ENCODE results near the gene FHDC1. TPM values are rescaled to one million over a fixed set of nuclear protein-coding genes. Genes with fewer than 3 reads are reported as not detected.

FHDC1 gene
- total and polyA plus RNA-seq, 10 of the 15 experiments (the other 5 are each of a cell fraction or from before 2014, with no cell fraction given), result 0.04 to 0.12 (median 0.06) TPM; not detected in 3

DNA sequence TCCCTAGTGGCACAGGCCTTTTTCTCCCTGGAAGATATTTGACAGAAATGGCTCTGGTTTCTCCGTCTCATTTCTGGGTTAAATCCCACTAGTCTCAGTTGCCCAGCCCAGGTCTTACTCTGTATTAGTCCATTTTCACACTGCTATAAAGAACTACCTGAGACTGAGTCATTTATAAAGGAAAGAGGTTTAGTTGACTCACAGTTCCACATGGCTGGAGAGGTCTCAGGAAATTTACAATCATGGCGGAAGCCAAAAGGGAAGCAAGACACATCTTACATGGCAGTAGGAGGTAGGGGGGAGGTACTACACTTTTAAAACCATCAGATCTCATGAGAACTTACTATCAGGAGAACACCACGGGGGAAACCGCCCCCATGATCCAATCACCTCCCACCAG is 81.9 kb downstream of the FHDC1 start:
- Histone ChIP-seq H3K4me3 (no peak overlapping the region), H3K9me3 (replicated peaks; ENCODE audit: control insufficient read depth, insufficient read depth, low read length) (no peaks in the 10 kb centered on the region; the same call in 1 of the 3 replicates), H3K4me1 (ENCODE audit: control insufficient read depth, insufficient read depth, low read length) (no peaks in the 10 kb centered on the region), H3K79me2 (ENCODE audit: control insufficient read depth, insufficient read depth, low read length) (no peaks in the 10 kb centered on the region), H4K20me1 (ENCODE audit: control insufficient read depth, insufficient read depth) (no peaks in the 10 kb centered on the region), H2AFZ (ENCODE audit: control insufficient read depth, low read depth, low read length) (no peak overlapping the region), H3K27ac (ENCODE audit: control insufficient read depth, insufficient read depth) (no peak overlapping the region), H3K27me3 (replicated peaks in 1 of 2; ENCODE audit: control insufficient read depth in 2 of 2, insufficient read depth in 2 of 2, low read length in 1 of 2) (no peaks in the 10 kb centered on the region; a peak in 1 of 4 replicates), H3K9ac (ENCODE audit: control insufficient read depth, insufficient read depth, low read length) (no peak overlapping the region), H3K4me2 (ENCODE audit: control insufficient read depth, insufficient read depth) (no peak overlapping the region), H3K36me3 (ENCODE audit: control insufficient read depth in 2 of 2, insufficient read depth in 2 of 2, low read length in 1 of 2) (no peaks in the 10 kb centered on the region)
- ChIA-PET CTCF (no interaction called here), POLR2A (no interaction called here), RAD21 (ENCODE audit: unreplicated experiment) (no interaction called here), SMC1A (ENCODE audit: uncharacterized antibody, unreplicated experiment) (no interaction called here)
- BruUV-seq (replicated peaks), result no TSS peak
- no peak for DNase-seq (ENCODE audit: low read depth, low spot score)
- in situ Hi-C loops (cut with MboI) (no loop called here), intact Hi-C loops (cut with micrococcal nuclease; ENCODE audit: unreplicated experiment) (no loop called here)
- no peak for FAIRE-seq
- ATAC-seq, result no peak
- TF ChIP-seq LARP7 (IDR thresholded peaks at IDR 0.05), result no peak
- 34% methylated on average over 4 of the region's 4 CpGs for WGBS (ENCODE audit: insufficient coverage, insufficient replicate concordance, low lambda C conversion rate, missing lambda C conversion rate)

- BruUV-seq (replicated peaks), result no TSS peak
- DNase-seq (ENCODE audit: low read depth, low spot score) (no peak), ATAC-seq (no peak), FAIRE-seq (no peak)
- no peaks in the 10 kb centered on the region; the same call in 1 of the 3 replicates for H3K9me3 ChIP-seq (replicated peaks; ENCODE audit: control insufficient read depth, insufficient read depth, low read length)
- in situ Hi-C loops (cut with MboI), result no loop called here
- TF ChIP-seq SMAD1 (IDR thresholded peaks at IDR 0.05; ENCODE audit: low read depth, partially characterized antibody) (no peak), STAT1 (conservative IDR thresholded peaks at IDR 0.05) (no peak), EGR1 (IDR thresholded peaks at IDR 0.05; ENCODE audit: borderline replicate concordance in 1 of 2, low read depth in 2 of 2, low read length in 2 of 2) (no peak), SMC3 (IDR thresholded peaks at IDR 0.05; ENCODE audit: borderline replicate concordance, low read length) (no peak), CBFB (IDR thresholded peaks at IDR 0.05; ENCODE audit: low read depth) (no peak), ZNF24 (IDR thresholded peaks at IDR 0.05) (no peak), KLF5 (IDR thresholded peaks at IDR 0.05; ENCODE audit: partially characterized antibody) (no peak), IRF5 (IDR thresholded peaks at IDR 0.05; ENCODE audit: borderline replicate concordance) (no peak), MEF2A (IDR thresholded peaks at IDR 0.05; ENCODE audit: insufficient read depth, low read depth, low read length) (no peak)
- TF ChIP-seq, protein P1, sequence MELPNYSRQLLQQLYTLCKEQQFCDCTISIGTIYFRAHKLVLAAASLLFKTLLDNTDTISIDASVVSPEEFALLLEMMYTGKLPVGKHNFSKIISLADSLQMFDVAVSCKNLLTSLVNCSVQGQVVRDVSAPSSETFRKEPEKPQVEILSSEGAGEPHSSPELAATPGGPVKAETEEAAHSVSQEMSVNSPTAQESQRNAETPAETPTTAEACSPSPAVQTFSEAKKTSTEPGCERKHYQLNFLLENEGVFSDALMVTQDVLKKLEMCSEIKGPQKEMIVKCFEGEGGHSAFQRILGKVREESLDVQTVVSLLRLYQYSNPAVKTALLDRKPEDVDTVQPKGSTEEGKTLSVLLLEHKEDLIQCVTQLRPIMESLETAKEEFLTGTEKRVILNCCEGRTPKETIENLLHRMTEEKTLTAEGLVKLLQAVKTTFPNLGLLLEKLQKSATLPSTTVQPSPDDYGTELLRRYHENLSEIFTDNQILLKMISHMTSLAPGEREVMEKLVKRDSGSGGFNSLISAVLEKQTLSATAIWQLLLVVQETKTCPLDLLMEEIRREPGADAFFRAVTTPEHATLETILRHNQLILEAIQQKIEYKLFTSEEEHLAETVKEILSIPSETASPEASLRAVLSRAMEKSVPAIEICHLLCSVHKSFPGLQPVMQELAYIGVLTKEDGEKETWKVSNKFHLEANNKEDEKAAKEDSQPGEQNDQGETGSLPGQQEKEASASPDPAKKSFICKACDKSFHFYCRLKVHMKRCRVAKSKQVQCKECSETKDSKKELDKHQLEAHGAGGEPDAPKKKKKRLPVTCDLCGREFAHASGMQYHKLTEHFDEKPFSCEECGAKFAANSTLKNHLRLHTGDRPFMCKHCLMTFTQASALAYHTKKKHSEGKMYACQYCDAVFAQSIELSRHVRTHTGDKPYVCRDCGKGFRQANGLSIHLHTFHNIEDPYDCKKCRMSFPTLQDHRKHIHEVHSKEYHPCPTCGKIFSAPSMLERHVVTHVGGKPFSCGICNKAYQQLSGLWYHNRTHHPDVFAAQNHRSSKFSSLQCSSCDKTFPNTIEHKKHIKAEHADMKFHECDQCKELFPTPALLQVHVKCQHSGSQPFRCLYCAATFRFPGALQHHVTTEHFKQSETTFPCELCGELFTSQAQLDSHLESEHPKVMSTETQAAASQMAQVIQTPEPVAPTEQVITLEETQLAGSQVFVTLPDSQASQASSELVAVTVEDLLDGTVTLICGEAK (IDR thresholded peaks at IDR 0.05; ENCODE audit: borderline replicate concordance), result no peak
- no peaks in the 10 kb centered on the region for H3K79me2 ChIP-seq (ENCODE audit: control insufficient read depth, insufficient read depth, low read length)
- RAD21 ChIA-PET (ENCODE audit: unreplicated experiment), result no interaction called here
- 37% methylated on average over 1 of the region's 1 CpG for WGBS (ENCODE audit: insufficient coverage, insufficient replicate concordance, low lambda C conversion rate, missing lambda C conversion rate)
- H2AFZ ChIP-seq (ENCODE audit: control insufficient read depth, low read depth, low read length), result no peak overlapping the region
- no peak overlapping the region for H3K9ac ChIP-seq (ENCODE audit: control insufficient read depth, insufficient read depth, low read length)
- 0 out of 2 replicates have a peak, but pooled peaks cover 3% of the 10 kb centered on the region for H3K4me1 ChIP-seq (ENCODE audit: control insufficient read depth, insufficient read depth, low read length)
- H3K4me3 ChIP-seq, result no peak overlapping the region
- intact Hi-C loops (cut with micrococcal nuclease; ENCODE audit: unreplicated experiment), result no loop called here
- CTCF ChIA-PET, result no interaction called here
- SMC1A ChIA-PET (ENCODE audit: uncharacterized antibody, unreplicated experiment), result no interaction called here
- no peaks in the 10 kb centered on the region for H3K36me3 ChIP-seq (ENCODE audit: control insufficient read depth in 2 of 2, insufficient read depth in 2 of 2, low read length in 1 of 2)
- no peaks in the 10 kb centered on the region; a peak in 1 of 4 replicates for H3K27me3 ChIP-seq (replicated peaks in 1 of 2; ENCODE audit: control insufficient read depth in 2 of 2, insufficient read depth in 2 of 2, low read length in 1 of 2)
- H3K4me2 ChIP-seq (ENCODE audit: control insufficient read depth, insufficient read depth), result no peak overlapping the region
- POLR2A ChIA-PET, result no interaction called here
- no peak overlapping the region for H3K27ac ChIP-seq (ENCODE audit: control insufficient read depth, insufficient read depth)
- H4K20me1 ChIP-seq (ENCODE audit: control insufficient read depth, insufficient read depth), result no peaks in the 10 kb centered on the region
These were observed 82.6 kb downstream of the FHDC1 start for GRCh38 chr4:153018684-153019083.
